GM13976 (cell line): ENCODE results near the gene DIS3L2.
"Not testable (repeated sequence)": the region's sequence is repeated elsewhere in the genome, so short reads cannot be mapped to it uniquely, and the experiment has no call there.

ENCODE experiments used
- DNase-seq: peaks from one replicate; pipeline ENCODE4 v3.0.0; 2012; ENCODE audit warnings: low spot score
- in situ Hi-C: fragments of 300-500 bp; cut with MboI; formaldehyde crosslinking; loops from one replicate; pipeline ENCODE4 v1.12.0; 2022; ENCODE audit warnings: low sequenced_read_pairs, mixed read lengths, inconsistent platforms; ENCODE audit not compliant: unreplicated experiment
- TF ChIP-seq, protein P1 (sequence below): IDR thresholded peaks from 2 replicates; pipeline ENCODE4 v1.5.1; 2012; ENCODE audit warnings: borderline replicate concordance, mild to moderate bottlenecking; ENCODE audit not compliant: insufficient read depth; ENCODE audit errors: extremely low read depth, missing control alignments, control extremely low read depth

The DIS3L2 gene

DNA sequence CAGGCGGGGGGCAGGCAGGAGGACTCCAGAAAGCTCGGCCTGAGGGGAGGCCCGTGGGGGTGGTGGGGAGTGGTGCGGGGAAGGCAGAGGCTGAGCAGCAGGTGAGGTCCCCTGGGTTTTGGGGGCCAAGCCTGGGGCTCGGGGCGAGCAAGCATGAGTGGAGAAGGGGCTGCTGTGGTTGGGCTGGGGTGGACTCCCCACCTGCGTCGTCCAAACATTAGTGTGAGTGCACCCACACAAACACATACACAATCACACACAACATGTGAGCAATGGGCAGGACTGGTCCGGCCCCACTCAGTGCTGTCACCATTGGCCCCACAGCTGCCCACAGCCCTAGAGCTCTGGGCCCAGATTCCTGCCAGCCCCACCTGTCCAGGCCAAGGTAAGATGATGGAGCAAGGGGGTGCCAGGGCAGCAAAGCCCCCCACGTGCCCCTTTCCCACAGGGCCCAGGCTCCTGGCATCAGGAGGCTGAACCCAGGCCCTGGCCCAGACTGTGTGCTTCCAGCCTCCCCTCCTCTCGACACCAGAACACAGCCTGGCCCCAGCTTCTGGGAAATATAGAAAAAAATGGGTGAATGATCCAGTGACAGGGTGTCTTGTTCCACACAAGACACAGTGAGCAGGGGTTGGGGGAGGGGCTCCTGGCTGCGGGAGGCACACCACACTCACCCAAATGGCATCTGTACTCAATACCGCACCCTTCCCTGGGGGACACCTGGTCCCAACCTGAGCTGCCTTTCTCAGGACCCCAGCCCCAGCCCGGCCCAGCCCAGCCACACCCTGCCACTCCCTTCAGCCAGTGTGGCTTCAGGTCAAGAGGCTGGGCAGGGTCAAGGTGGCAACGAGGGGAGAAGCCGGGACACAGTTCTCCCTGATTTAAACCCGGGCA lies 416.6 kb downstream of the DIS3L2 start:
- TF ChIP-seq, protein P1, sequence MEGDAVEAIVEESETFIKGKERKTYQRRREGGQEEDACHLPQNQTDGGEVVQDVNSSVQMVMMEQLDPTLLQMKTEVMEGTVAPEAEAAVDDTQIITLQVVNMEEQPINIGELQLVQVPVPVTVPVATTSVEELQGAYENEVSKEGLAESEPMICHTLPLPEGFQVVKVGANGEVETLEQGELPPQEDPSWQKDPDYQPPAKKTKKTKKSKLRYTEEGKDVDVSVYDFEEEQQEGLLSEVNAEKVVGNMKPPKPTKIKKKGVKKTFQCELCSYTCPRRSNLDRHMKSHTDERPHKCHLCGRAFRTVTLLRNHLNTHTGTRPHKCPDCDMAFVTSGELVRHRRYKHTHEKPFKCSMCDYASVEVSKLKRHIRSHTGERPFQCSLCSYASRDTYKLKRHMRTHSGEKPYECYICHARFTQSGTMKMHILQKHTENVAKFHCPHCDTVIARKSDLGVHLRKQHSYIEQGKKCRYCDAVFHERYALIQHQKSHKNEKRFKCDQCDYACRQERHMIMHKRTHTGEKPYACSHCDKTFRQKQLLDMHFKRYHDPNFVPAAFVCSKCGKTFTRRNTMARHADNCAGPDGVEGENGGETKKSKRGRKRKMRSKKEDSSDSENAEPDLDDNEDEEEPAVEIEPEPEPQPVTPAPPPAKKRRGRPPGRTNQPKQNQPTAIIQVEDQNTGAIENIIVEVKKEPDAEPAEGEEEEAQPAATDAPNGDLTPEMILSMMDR: no peak
- in situ Hi-C loops: no loop called here
- DNase-seq: no peak

DNA sequence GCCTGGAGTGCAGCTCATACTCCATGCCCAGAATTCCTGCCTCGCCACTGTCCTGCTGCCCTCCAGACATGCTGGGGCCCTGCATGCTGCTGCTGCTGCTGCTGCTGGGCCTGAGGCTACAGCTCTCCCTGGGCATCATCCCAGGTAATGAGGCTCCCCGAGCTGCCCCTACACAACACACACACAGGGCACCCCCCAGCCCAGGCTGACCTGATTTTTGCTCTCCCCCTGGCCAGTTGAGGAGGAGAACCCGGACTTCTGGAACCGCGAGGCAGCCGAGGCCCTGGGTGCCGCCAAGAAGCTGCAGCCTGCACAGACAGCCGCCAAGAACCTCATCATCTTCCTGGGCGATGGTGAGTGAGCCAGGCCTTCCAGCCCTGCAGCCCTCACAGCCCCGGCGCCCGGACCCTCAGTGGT lies 417.2 kb downstream of the DIS3L2 start, which contains the start of gene ALPP:
ALPP (plus strand) TSS at position 17 of the 417 bp plus-strand sequence; CDS start at position 69, 52 bp downstream.
- in situ Hi-C loops, DNase-seq: not testable (repeated sequence)

DNA sequence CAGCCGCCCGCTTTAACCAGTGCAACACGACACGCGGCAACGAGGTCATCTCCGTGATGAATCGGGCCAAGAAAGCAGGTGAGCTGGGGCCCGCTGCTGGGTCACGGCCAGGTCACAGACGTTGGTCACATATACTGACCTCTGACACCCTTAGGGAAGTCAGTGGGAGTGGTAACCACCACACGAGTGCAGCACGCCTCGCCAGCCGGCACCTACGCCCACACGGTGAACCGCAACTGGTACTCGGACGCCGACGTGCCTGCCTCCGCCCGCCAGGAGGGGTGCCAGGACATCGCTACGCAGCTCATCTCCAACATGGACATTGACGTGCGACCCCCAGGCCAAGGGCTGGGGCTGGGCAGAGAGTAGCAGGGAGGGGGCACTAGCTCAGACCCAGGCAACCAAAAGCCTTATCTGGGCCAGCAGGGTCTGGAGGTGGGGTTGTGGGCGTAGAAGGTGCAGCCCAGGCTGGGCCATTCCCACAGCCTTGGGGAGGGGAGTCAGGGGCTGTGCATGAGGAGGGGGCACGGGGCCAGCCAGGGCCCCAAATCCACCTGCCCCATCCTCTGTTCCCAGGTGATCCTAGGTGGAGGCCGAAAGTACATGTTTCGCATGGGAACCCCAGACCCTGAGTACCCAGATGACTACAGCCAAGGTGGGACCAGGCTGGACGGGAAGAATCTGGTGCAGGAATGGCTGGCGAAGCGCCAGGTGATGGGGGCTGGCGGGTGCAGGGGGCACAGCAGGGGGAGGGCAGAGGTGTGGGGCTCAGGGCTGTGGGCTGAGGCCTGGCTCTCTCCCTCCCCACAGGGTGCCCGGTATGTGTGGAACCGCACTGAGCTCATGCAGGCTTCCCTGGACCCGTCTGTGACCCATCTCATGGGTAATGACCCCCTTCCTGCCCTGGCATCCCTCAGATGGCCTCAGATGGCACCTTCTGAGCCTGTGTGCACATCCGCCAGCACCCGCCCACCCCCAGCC lies 418.4 kb downstream of the DIS3L2 start:
- in situ Hi-C loops, DNase-seq: not testable (repeated sequence)

DNA sequence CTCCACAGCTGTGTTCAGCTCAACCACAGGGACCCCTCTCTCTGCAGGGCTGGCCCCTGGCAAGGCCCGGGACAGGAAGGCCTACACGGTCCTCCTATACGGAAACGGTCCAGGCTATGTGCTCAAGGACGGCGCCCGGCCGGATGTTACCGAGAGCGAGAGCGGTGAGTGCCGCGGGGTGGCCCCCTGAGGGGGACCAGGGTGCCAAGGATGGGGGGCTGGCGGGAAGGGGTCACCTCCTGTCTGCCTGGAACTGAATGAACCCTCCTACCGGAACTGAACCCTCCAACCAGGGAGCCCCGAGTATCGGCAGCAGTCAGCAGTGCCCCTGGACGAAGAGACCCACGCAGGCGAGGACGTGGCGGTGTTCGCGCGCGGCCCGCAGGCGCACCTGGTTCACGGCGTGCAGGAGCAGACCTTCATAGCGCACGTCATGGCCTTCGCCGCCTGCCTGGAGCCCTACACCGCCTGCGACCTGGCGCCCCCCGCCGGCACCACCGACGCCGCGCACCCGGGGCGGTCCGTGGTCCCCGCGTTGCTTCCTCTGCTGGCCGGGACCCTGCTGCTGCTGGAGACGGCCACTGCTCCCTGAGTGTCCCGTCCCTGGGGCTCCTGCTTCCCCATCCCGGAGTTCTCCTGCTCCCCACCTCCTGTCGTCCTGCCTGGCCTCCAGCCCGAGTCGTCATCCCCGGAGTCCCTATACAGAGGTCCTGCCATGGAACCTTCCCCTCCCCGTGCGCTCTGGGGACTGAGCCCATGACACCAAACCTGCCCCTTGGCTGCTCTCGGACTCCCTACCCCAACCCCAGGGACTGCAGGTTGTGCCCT lies 419.9 kb downstream of the DIS3L2 start:
- in situ Hi-C loops, DNase-seq: not testable (repeated sequence)

DNA sequence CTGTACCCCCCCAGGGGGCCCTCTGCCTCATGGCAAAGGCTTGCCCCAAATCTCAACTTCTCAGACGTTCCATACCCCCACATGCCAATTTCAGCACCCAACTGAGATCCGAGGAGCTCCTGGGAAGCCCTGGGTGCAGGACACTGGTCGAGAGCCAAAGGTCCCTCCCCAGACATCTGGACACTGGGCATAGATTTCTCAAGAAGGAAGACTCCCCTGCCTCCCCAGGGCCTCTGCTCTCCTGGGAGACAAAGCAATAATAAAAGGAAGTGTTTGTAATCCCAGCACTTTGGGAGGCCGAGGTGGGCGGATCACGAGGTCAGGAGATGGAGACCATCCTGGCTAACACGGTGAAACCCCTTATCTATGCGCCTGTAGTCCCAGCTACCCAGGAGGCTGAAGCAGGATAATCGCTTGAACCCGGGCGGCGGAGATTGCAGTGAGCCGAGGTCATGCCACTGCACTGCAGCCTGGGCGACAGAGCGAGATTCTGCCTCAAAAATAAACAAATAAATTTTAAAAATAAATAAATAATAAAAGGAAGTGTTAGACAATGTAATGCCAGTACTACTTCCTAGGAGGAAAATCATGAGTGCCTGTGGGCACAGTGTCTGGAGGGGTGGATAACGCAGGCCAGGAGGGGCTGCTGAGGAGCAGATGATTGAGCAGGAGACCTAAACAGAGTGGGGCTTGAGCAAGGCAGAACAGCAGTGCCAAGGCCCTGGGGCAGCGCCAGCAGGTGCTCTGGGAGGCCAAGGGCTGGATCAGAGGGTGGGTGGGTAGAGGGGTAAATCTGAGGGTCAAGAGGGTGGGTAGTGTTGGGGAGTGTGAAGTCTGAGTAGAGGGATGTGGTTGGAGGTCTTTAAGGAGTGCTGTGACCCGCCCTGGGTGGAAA lies 421.1 kb downstream of the DIS3L2 start:
- in situ Hi-C loops: no loop called here

DNA sequence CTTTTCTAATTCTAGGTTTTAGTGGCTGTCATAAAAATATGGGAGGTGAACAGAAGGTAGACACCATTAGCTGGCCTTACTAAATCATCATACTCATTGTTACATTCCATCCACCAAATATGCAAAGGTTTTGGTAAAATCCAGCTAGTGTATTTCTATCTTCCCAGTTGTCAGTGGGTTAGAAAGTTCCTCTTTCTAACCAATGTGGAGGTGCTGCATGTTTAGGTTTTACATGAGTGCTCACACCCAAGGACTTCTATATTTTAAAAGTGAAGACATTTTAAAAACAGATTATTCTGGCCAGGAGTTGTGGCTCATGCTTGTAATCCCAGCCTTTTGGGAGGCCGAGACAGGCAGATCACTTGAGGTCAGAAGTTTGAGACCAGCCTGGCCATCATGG lies 423.0 kb downstream of the DIS3L2 start:
- in situ Hi-C loops: no loop called here
- DNase-seq: no peak
- TF ChIP-seq, protein P1: no peak

More for the DNA sequence above, 421.1 kb downstream of the DIS3L2 start:
- TF ChIP-seq, protein P1: no peak
- no peak for DNase-seq

DNA sequence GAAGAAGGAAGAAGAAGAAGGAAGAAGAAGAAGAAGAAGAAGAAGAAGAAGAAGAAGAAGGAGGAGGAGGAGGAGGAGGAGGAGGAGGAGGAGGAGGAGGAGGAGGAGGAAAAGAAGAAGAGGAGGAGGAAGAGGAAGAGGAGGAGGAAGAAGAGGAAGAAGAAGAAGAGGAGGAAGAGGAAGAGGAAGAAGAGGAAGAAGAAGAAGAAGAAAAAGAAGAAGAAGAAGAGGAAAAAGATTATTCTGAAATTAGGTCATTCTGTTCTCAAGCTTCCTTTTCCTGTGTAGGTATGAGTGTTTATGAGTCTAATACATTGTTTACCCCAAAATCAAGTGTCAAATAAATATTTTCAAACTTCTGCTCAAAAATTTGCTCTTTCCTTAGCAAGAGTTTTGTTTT lies 423.5 kb downstream of the DIS3L2 start:
- DNase-seq, in situ Hi-C loops: not testable (repeated sequence)
